ENCODE results near the gene VWC2L. TPM values are rescaled to one million over a fixed set of nuclear protein-coding genes. Genes with fewer than 3 reads are reported as not detected.

The VWC2L gene
- total RNA-seq, 1 donor from 2014 or later, result not detected

GRCh38 chr2:214529021-214529420, 118.2 kb downstream of the VWC2L start:
- DNase-seq (ENCODE audit: low spot score), result no peak
- Mint-ChIP-seq H3K9me3 (ENCODE audit: low read depth) (no peaks in the 10 kb centered on the region), H3K27me3 (ENCODE audit: low read depth) (no peaks in the 10 kb centered on the region), H3K4me3 (ENCODE audit: unreplicated experiment) (no peak overlapping the region), H3K36me3 (ENCODE audit: low read depth) (no peaks in the 10 kb centered on the region), H3K4me1 (ENCODE audit: low read depth) (peaks cover 9% of the 10 kb centered on the region), H3K27ac (ENCODE audit: unreplicated experiment) (no peak overlapping the region)
- TF ChIP-seq, protein P1, sequence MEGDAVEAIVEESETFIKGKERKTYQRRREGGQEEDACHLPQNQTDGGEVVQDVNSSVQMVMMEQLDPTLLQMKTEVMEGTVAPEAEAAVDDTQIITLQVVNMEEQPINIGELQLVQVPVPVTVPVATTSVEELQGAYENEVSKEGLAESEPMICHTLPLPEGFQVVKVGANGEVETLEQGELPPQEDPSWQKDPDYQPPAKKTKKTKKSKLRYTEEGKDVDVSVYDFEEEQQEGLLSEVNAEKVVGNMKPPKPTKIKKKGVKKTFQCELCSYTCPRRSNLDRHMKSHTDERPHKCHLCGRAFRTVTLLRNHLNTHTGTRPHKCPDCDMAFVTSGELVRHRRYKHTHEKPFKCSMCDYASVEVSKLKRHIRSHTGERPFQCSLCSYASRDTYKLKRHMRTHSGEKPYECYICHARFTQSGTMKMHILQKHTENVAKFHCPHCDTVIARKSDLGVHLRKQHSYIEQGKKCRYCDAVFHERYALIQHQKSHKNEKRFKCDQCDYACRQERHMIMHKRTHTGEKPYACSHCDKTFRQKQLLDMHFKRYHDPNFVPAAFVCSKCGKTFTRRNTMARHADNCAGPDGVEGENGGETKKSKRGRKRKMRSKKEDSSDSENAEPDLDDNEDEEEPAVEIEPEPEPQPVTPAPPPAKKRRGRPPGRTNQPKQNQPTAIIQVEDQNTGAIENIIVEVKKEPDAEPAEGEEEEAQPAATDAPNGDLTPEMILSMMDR (IDR thresholded peaks at IDR 0.05), result no peak

- TF ChIP-seq, protein P1 (IDR thresholded peaks at IDR 0.05), result no peak
- Mint-ChIP-seq H3K36me3 (ENCODE audit: low read depth) (no peaks in the 10 kb centered on the region), H3K4me3 (ENCODE audit: unreplicated experiment) (no peak overlapping the region), H3K9me3 (ENCODE audit: low read depth) (no peaks in the 10 kb centered on the region), H3K27ac (ENCODE audit: unreplicated experiment) (no peak overlapping the region), H3K4me1 (ENCODE audit: low read depth) (peaks cover 9% of the 10 kb centered on the region), H3K27me3 (ENCODE audit: low read depth) (no peaks in the 10 kb centered on the region)
- no peak for DNase-seq (ENCODE audit: low spot score)
These were observed 118.7 kb downstream of the VWC2L start for GRCh38 chr2:214529514-214529913.

GRCh38 chr2:214533541-214533940, 122.7 kb downstream of the VWC2L start:
- Mint-ChIP-seq H3K4me3 (ENCODE audit: unreplicated experiment) (no peak overlapping the region), H3K27me3 (ENCODE audit: low read depth) (no peaks in the 10 kb centered on the region), H3K36me3 (ENCODE audit: low read depth) (no peaks in the 10 kb centered on the region), H3K27ac (ENCODE audit: unreplicated experiment) (no peak overlapping the region), H3K9me3 (ENCODE audit: low read depth) (no peaks in the 10 kb centered on the region), H3K4me1 (ENCODE audit: low read depth) (peaks cover 9% of the 10 kb centered on the region)
- no peak for DNase-seq (ENCODE audit: low spot score)
- TF ChIP-seq, protein P1 (IDR thresholded peaks at IDR 0.05), result no peak

DNA sequence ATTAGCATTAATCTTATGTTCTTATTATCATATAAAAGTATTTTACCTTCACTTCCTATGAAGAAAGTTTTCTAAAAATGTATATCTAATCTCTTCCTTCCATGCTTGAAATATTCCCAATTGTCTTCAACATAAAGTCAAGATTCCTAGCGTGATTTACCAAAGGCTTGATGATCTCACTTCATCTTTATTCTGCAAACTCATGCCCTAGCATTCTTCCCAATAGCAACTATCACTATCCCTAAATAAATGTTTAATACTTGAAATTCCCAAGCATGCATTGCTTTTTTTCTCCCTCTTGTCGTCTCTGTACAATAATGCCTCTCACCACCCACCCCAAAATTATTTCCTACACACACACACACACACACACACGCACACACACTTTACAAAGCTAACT, 125.8 kb downstream of the VWC2L start:
- TF ChIP-seq, protein P1 (IDR thresholded peaks at IDR 0.05), result no peak
- Mint-ChIP-seq H3K4me3 (ENCODE audit: unreplicated experiment) (no peak overlapping the region), H3K27ac (ENCODE audit: unreplicated experiment) (no peak overlapping the region), H3K9me3 (ENCODE audit: low read depth) (no peaks in the 10 kb centered on the region), H3K36me3 (ENCODE audit: low read depth) (no peaks in the 10 kb centered on the region), H3K27me3 (ENCODE audit: low read depth) (no peaks in the 10 kb centered on the region), H3K4me1 (ENCODE audit: low read depth) (peaks cover 9% of the 10 kb centered on the region)
- DNase-seq (ENCODE audit: low spot score), result no peak

GRCh38 chr2:214537929-214538328, 127.1 kb downstream of the VWC2L start:
- Mint-ChIP-seq H3K4me3 (ENCODE audit: unreplicated experiment) (no peak overlapping the region), H3K4me1 (ENCODE audit: low read depth) (peaks cover 19% of the 10 kb centered on the region), H3K27me3 (ENCODE audit: low read depth) (no peaks in the 10 kb centered on the region), H3K27ac (ENCODE audit: unreplicated experiment) (no peak overlapping the region), H3K9me3 (ENCODE audit: low read depth) (no peaks in the 10 kb centered on the region), H3K36me3 (ENCODE audit: low read depth) (no peaks in the 10 kb centered on the region)
- TF ChIP-seq, protein P1 (IDR thresholded peaks at IDR 0.05), result no peak
- DNase-seq (ENCODE audit: low spot score), result no peak
